GM23338 (cell line): ENCODE measurements around the gene GSTK1. TPM values are rescaled to one million over a fixed set of nuclear protein-coding genes. Genes with fewer than 3 reads are reported as not detected.

ENCODE experiments used
- ATAC-seq: fragments of 200-7000 bp; cut with Tn5 transposase; 3 replicates; pipeline ENCODE4 v1.9.1; 2020
- DNase-seq: peaks from one replicate; pipeline ENCODE4 v3.0.0-alpha.2; 2015; ENCODE audit warnings: low spot score
- H2AFZ ChIP-seq: fragments of 200-600 bp; sonication (generic); 2 replicates; pipeline ENCODE4 v1.8.0; 2016; ENCODE audit warnings: antibody characterized with exemption, mild to moderate bottlenecking, moderate library complexity
- H3F3A ChIP-seq: fragments of 200-600 bp; sonication (generic); replicated peaks from 2 replicates; pipeline ENCODE4 v1.8.0; 2017; ENCODE audit warnings: antibody characterized with exemption, mixed run types, low read depth
- H3K27ac ChIP-seq: fragments of 200-600 bp; sonication (generic); 2 replicates; pipeline ENCODE4 v1.6.1; 2016; ENCODE audit warnings: low read depth
- H3K27me3 ChIP-seq: fragments of 200-600 bp; sonication (generic); 2 replicates; pipeline ENCODE4 v1.8.0; 2016; ENCODE audit warnings: mild to moderate bottlenecking, mixed run types, moderate library complexity; ENCODE audit not compliant: insufficient read depth
- H3K36me3 ChIP-seq: fragments of 200-600 bp; sonication (generic); 2 replicates; pipeline ENCODE4 v1.8.0; 2016; ENCODE audit warnings: mild to moderate bottlenecking; ENCODE audit not compliant: insufficient read depth
- H3K4me1 ChIP-seq: fragments of 200-600 bp; sonication (generic); 2 replicates; pipeline ENCODE4 v1.8.0; 2016; ENCODE audit warnings: mild to moderate bottlenecking, moderate library complexity; ENCODE audit not compliant: insufficient read depth
- H3K4me2 ChIP-seq: fragments of 200-600 bp; sonication (generic); 2 replicates; pipeline ENCODE4 v1.7.1; 2017; ENCODE audit warnings: mixed run types
- H3K4me3 ChIP-seq: fragments of 200-600 bp; sonication (generic); 2 replicates; pipeline ENCODE4 v1.6.1; 2016; ENCODE audit warnings: mixed run types
- H3K79me2 ChIP-seq: fragments of 200-600 bp; sonication (generic); replicated peaks from 2 replicates; pipeline ENCODE4 v1.8.0; 2017; ENCODE audit warnings: mild to moderate bottlenecking; ENCODE audit not compliant: insufficient read depth
- H3K9me2 ChIP-seq: fragments of 200-600 bp; sonication (generic); 2 replicates; pipeline ENCODE4 v1.8.0; 2017; ENCODE audit not compliant: insufficient read depth
- H4K20me1 ChIP-seq: fragments of 200-600 bp; sonication (generic); replicated peaks from 2 replicates; pipeline ENCODE4 v1.8.0; 2017; ENCODE audit warnings: mild to moderate bottlenecking; ENCODE audit not compliant: insufficient read depth
- H3K27ac Mint-ChIP-seq: 2 replicates; pipeline ENCODE4 v1.8.0; 2020; ENCODE audit warnings: inconsistent platforms, mild to moderate bottlenecking, moderate library complexity, mixed read lengths
- H3K27me3 Mint-ChIP-seq: 3 replicates; pipeline ENCODE4 v1.8.0; 2022; ENCODE audit warnings: low read depth, mild to moderate bottlenecking, moderate library complexity, mixed read lengths, inconsistent platforms; ENCODE audit not compliant: insufficient read depth, poor library complexity
- H3K36me3 Mint-ChIP-seq: 3 replicates; pipeline ENCODE4 v1.8.0; 2021; ENCODE audit warnings: low read depth, mild to moderate bottlenecking, inconsistent platforms, moderate library complexity, mixed read lengths
- H3K4me1 Mint-ChIP-seq: 3 replicates; pipeline ENCODE4 v1.8.0; 2020; ENCODE audit warnings: mild to moderate bottlenecking, inconsistent platforms, mixed read lengths
- H3K4me3 Mint-ChIP-seq: 3 replicates; pipeline ENCODE4 v1.8.0; 2021; ENCODE audit warnings: moderate library complexity, mild to moderate bottlenecking, inconsistent platforms, mixed read lengths
- H3K9me3 Mint-ChIP-seq: 3 replicates; pipeline ENCODE4 v1.8.0; 2020; ENCODE audit warnings: moderate library complexity, mild to moderate bottlenecking, inconsistent platforms, mixed read lengths
- CREB1 ChIP-seq: fragments of 250-450 bp; sonication (Bioruptor Pico); IDR thresholded peaks from 2 replicates; pipeline ENCODE4 v1.5.0; 2020; ENCODE audit warnings: low read depth, mild to moderate bottlenecking, moderate library complexity
- CTCF ChIP-seq, 2 experiments: fragments of 200-600 bp in 1 of 2; sonication (generic) in 1 of 2; conservative IDR thresholded peaks; 2 replicates each; pipeline versions ENCODE4 v1.5.1 to v1.6.1; 2016 to 2017; ENCODE audit warnings: antibody characterized with exemption in 2 of 2, low read depth in 2 of 2, mild to moderate bottlenecking in 2 of 2, moderate library complexity in 1 of 2
- EZH2 ChIP-seq: fragments of 200-600 bp; sonication (generic); IDR thresholded peaks from one replicate; pipeline ENCODE4 v1.8.0; 2017; ENCODE audit warnings: antibody characterized with exemption, mild to moderate bottlenecking, low read depth; ENCODE audit not compliant: unreplicated experiment
- EZH2phosphoT487 ChIP-seq: fragments of 200-600 bp; sonication (generic); IDR thresholded peaks from one replicate; pipeline ENCODE4 v1.8.1; 2018; ENCODE audit warnings: antibody characterized with exemption; ENCODE audit not compliant: unreplicated experiment
- JUNB ChIP-seq: IDR thresholded peaks from one replicate; pipeline ENCODE4 v1.6.1; 2016; ENCODE audit warnings: antibody characterized with exemption; ENCODE audit not compliant: unreplicated experiment
- NANOG ChIP-seq: IDR thresholded peaks from 2 replicates; pipeline ENCODE4 v1.6.1; 2016; ENCODE audit warnings: antibody characterized with exemption, borderline replicate concordance
- POLR2AphosphoS5 ChIP-seq: IDR thresholded peaks from 2 replicates; pipeline ENCODE4 v1.6.1; 2016; ENCODE audit warnings: antibody characterized with exemption, low read depth
- REST ChIP-seq: IDR thresholded peaks from one replicate; pipeline ENCODE4 v1.6.1; 2018; ENCODE audit warnings: antibody characterized with exemption; ENCODE audit not compliant: unreplicated experiment
- STAT1 ChIP-seq: IDR thresholded peaks from one replicate; pipeline ENCODE4 v1.6.1; 2016; ENCODE audit warnings: antibody characterized with exemption; ENCODE audit not compliant: unreplicated experiment
- ZNF114 ChIP-seq: fragments of 250-450 bp; sonication (Bioruptor Pico); IDR thresholded peaks from 2 replicates; pipeline ENCODE4 v1.5.0; 2020; ENCODE audit warnings: mild to moderate bottlenecking, moderate library complexity
- ZNF331 ChIP-seq: fragments of 250-450 bp; sonication (Bioruptor Pico); IDR thresholded peaks from 2 replicates; pipeline ENCODE4 v1.5.0; 2020; ENCODE audit warnings: low read depth, mild to moderate bottlenecking, moderate library complexity
- ZNF462 ChIP-seq: fragments of 250-450 bp; sonication (Bioruptor Pico); IDR thresholded peaks from 2 replicates; pipeline ENCODE4 v1.5.0; 2020; ENCODE audit warnings: mild to moderate bottlenecking, moderate library complexity
- polyA plus RNA-seq: library from polyadenylated mRNA; unstranded; fragments of >200 nt; fragmentation: Nextera tagmentation; extraction: Ambion mirVana; gene quantifications from 2 replicates; pipeline ENCODE4 v1.2.1, GENCODE V29; 2016
- total RNA-seq: library from RNA; depleted of rRNA; stranded (reverse); fragments of >200 nt; shearing (Covaris generic); gene quantifications from 2 replicates; pipeline ENCODE4 v1.2.3, GENCODE V29; 2014
- TF ChIP-seq, protein P1 (sequence below): IDR thresholded peaks from 2 replicates; pipeline ENCODE4 v1.6.1; 2016; ENCODE audit warnings: antibody characterized with exemption

Gene GSTK1
- total and polyA plus RNA-seq, 2 experiments from 2014 or later: 26.4 to 27.5 TPM

DNA sequence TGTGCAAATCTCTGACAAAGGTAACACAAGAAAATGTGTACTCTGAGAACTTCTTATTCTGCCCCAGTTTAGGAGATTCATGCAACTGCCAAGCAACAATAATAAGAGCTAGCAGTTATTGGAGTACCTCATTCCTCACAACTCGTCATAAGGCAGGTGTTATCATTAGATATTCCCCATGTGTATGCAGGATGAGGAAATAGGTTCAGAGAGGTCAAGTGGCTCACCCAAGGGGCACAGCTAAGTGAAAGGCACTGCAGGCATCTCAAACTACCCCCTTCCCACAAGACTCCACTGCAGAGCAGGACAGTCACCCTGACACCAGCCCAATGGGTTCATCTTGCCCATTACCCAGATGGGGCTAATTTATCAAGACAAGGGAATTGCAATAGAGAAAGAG is 1.3 kb upstream of the GSTK1 start:
- no peak for TF ChIP-seq ZNF331 (CRISPR knock-in tag)
- no peak for TF ChIP-seq NANOG
- TF ChIP-seq EZH2: no peak
- no peak for TF ChIP-seq POLR2AphosphoS5
- TF ChIP-seq EZH2phosphoT487: no peak
- no peak for TF ChIP-seq REST
- TF ChIP-seq ZNF462 (CRISPR knock-in tag): no peak
- no peak for TF ChIP-seq STAT1
- no peak for TF ChIP-seq CTCF (conservative IDR thresholded peaks at IDR 0.05; ENCODE audit: low read depth in 2 of 2)
- TF ChIP-seq CREB1: no peak
- TF ChIP-seq, protein P1, sequence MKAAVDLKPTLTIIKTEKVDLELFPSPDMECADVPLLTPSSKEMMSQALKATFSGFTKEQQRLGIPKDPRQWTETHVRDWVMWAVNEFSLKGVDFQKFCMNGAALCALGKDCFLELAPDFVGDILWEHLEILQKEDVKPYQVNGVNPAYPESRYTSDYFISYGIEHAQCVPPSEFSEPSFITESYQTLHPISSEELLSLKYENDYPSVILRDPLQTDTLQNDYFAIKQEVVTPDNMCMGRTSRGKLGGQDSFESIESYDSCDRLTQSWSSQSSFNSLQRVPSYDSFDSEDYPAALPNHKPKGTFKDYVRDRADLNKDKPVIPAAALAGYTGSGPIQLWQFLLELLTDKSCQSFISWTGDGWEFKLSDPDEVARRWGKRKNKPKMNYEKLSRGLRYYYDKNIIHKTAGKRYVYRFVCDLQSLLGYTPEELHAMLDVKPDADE: no peak
- no peak for TF ChIP-seq JUNB
- no peak for TF ChIP-seq ZNF114 (CRISPR knock-in tag)
- Histone ChIP-seq H3K79me2 (no peaks in the 10 kb centered on the region), H3K4me1 (peaks cover 4% of the 10 kb centered on the region; the same call in 1 of the 2 replicates), H3K27ac (no peak overlapping the region), H3K36me3 (no peaks in the 10 kb centered on the region), H2AFZ (no peak overlapping the region), H3K4me2 (no peak overlapping the region), H3K9me2 (0 out of 2 replicates have a peak, but pooled peaks cover 4% of the 10 kb centered on the region), H4K20me1 (no peaks in the 10 kb centered on the region), H3K27me3 (0 out of 2 replicates have a peak, but pooled peaks cover 7% of the 10 kb centered on the region), H3K4me3 (no peak overlapping the region), H3F3A (peaks cover 3% of the 10 kb centered on the region; the same call in 1 of the 2 replicates)
- Mint-ChIP-seq H3K36me3 (no peaks in the 10 kb centered on the region; the same call in 2 of the 3 replicates), H3K27me3 (peaks cover 9% of the 10 kb centered on the region), H3K4me3 (peak overlapping the region; percentile 41; the same call in 2 of the 3 replicates), H3K9me3 (no peaks in the 10 kb centered on the region), H3K4me1 (peaks cover 4% of the 10 kb centered on the region), H3K27ac (no peak overlapping the region)
- ATAC-seq (no peak), DNase-seq (no peak)
